SK-N-SH (cell line): ENCODE data around the gene EFNA3. TPM values are rescaled to one million over a fixed set of nuclear protein-coding genes. Genes with fewer than 3 reads are reported as not detected.

Experiments
- CTCF ChIA-PET: fragments of 300-600, 350-600 bp; formaldehyde crosslinking; extraction: SDS; loops from one replicate; lab custom pipeline; 2021; lab: Yijun Ruan, JAX
- POLR2A ChIA-PET: fragments of 350-600 bp; sonication (Branson Sonifier 250); formaldehyde crosslinking; extraction: SDS; loops from one replicate; lab custom pipeline; 2020; ENCODE audit warnings: antibody characterized with exemption, inconsistent platforms; lab: Yijun Ruan, JAX
- DNase-seq: peaks from one replicate; pipeline ENCODE4 v3.0.0; 2012
- H2AFZ ChIP-seq: fragments of 200-600 bp; sonication (generic); 2 replicates; pipeline ENCODE4 v1.8.1; 2016; ENCODE audit warnings: antibody characterized with exemption, mild to moderate bottlenecking, low read depth
- H3F3A ChIP-seq: fragments of 200-600 bp; sonication (generic); replicated peaks from 2 replicates; pipeline ENCODE3; 2016; ENCODE audit warnings: antibody characterized with exemption, mild to moderate bottlenecking; ENCODE audit not compliant: insufficient read depth
- H3K27ac ChIP-seq, 2 experiments: fragments of 200-500 bp in 1 of 2; fragments of 200-600 bp in 1 of 2; sonication (Bioruptor generic) in 1 of 2; sonication (generic), shearing (Covaris generic) in 1 of 2; 2 replicates each; pipeline versions ENCODE4 v1.5.1 to v1.6.1; 2014 to 2016; ENCODE audit warnings: low read depth in 2 of 2, inconsistent platforms in 1 of 2, low read length in 1 of 2, mild to moderate bottlenecking in 1 of 2, mixed read lengths in 1 of 2
- H3K27me3 ChIP-seq: fragments of 200-600 bp; sonication (generic), shearing (Covaris generic); 2 replicates; pipeline ENCODE4 v1.6.1; 2016; ENCODE audit warnings: mixed run types; ENCODE audit not compliant: insufficient read depth
- H3K36me3 ChIP-seq, 2 experiments: fragments of 200-500 bp in 1 of 2; fragments of 200-600 bp in 1 of 2; sonication (Bioruptor generic) in 1 of 2; sonication (generic) in 1 of 2; replicated peaks in 1 of 2; 2 replicates each; pipeline versions ENCODE3 to v1.5.1; 2014 to 2016; ENCODE audit warnings: low read length in 1 of 2, mild to moderate bottlenecking in 1 of 2; ENCODE audit not compliant: insufficient read depth in 2 of 2, control insufficient read depth in 1 of 2
- H3K4me1 ChIP-seq, 2 experiments: fragments of 200-500 bp in 1 of 2; fragments of 200-600 bp in 1 of 2; sonication (Bioruptor generic) in 1 of 2; sonication (generic), shearing (Covaris generic) in 1 of 2; 2 replicates each; pipeline versions ENCODE4 v1.5.1 to v1.6.1; 2014 to 2016; ENCODE audit warnings: low read depth in 1 of 2, low read length in 1 of 2, mixed run types in 1 of 2; ENCODE audit not compliant: insufficient read depth in 2 of 2, control insufficient read depth in 1 of 2
- H3K4me2 ChIP-seq: fragments of 200-600 bp; sonication (generic), shearing (Covaris generic); 2 replicates; pipeline ENCODE4 v1.6.1; 2017; ENCODE audit warnings: mixed run types
- H3K4me3 ChIP-seq, 2 experiments: fragments of 200-500 bp in 1 of 2; fragments of 200-600 bp in 1 of 2; sonication (Bioruptor generic) in 1 of 2; sonication (generic), shearing (Covaris generic) in 1 of 2; 2 replicates each; pipeline versions ENCODE4 v1.5.1 to v1.8.1; 2014 to 2016; ENCODE audit warnings: low read depth in 2 of 2, inconsistent platforms in 1 of 2, low read length in 1 of 2, mild to moderate bottlenecking in 1 of 2, mixed read lengths in 1 of 2, moderate library complexity in 1 of 2
- H3K79me2 ChIP-seq: fragments of 200-600 bp; sonication (generic); 2 replicates; pipeline ENCODE4 v1.8.1; 2017; ENCODE audit warnings: mild to moderate bottlenecking; ENCODE audit not compliant: insufficient read depth
- H3K9ac ChIP-seq: fragments of 200-600 bp; sonication (generic); 2 replicates; pipeline ENCODE4 v1.6.1; 2017; ENCODE audit warnings: mixed run types
- H3K9me2 ChIP-seq: fragments of 200-600 bp; sonication (generic); 2 replicates; pipeline ENCODE4 v1.6.1; 2017; ENCODE audit warnings: mixed run types
- H3K9me3 ChIP-seq: fragments of 200-600 bp; sonication (generic); 2 replicates; pipeline ENCODE4 v1.6.1; 2017; ENCODE audit warnings: mixed run types, mild to moderate bottlenecking, moderate library complexity
- H4K20me1 ChIP-seq: fragments of 200-600 bp; sonication (generic); 2 replicates; pipeline ENCODE4 v1.6.1; 2017; ENCODE audit warnings: mild to moderate bottlenecking, mixed run types; ENCODE audit not compliant: insufficient read depth
- ELF1 ChIP-seq: IDR thresholded peaks from 2 replicates; pipeline ENCODE4 v1.4.0; 2012
- EP300 ChIP-seq, 2 experiments: IDR thresholded peaks; 2 replicates each; pipeline versions ENCODE4 v1.4.0 to v1.6.1; 2012; ENCODE audit warnings: borderline replicate concordance in 1 of 2, low read depth in 1 of 2, low read length in 1 of 2
- FOSL2 ChIP-seq: IDR thresholded peaks from 2 replicates; pipeline ENCODE4 v1.4.0; 2012; ENCODE audit warnings: low read depth, mild to moderate bottlenecking, moderate library complexity, borderline replicate concordance
- FOXM1 ChIP-seq: IDR thresholded peaks from 2 replicates; pipeline ENCODE4 v1.4.0; 2012; ENCODE audit warnings: low read depth, mild to moderate bottlenecking
- MEF2A ChIP-seq: IDR thresholded peaks from 2 replicates; pipeline ENCODE4 v1.4.0; 2012; ENCODE audit warnings: low read depth, borderline replicate concordance
- MXI1 ChIP-seq: IDR thresholded peaks from 2 replicates; pipeline ENCODE4 v1.6.1; 2012; ENCODE audit warnings: mild to moderate bottlenecking, low read depth, low read length, improper control_type of control experiment
- NFIC ChIP-seq: IDR thresholded peaks from 2 replicates; pipeline ENCODE4 v1.4.0; 2012; ENCODE audit warnings: borderline replicate concordance
- RAD21 ChIP-seq: IDR thresholded peaks from 2 replicates; pipeline ENCODE4 v1.6.1; 2012; ENCODE audit warnings: mild to moderate bottlenecking, low read length
- RCOR1 ChIP-seq: fragments of 150-350 bp; IDR thresholded peaks from 2 replicates; pipeline ENCODE4 v1.6.1; 2017; ENCODE audit warnings: antibody characterized with exemption, low read length
- RXRA ChIP-seq: IDR thresholded peaks from 2 replicates; pipeline ENCODE4 v1.4.0; 2012; ENCODE audit warnings: low read depth, mild to moderate bottlenecking, borderline replicate concordance
- SIN3A ChIP-seq: IDR thresholded peaks from 2 replicates; pipeline ENCODE4 v1.6.1; 2012; ENCODE audit warnings: low read depth, mild to moderate bottlenecking, low read length, moderate library complexity, borderline replicate concordance
- SMC3 ChIP-seq: IDR thresholded peaks from 2 replicates; pipeline ENCODE4 v1.6.1; 2012; ENCODE audit warnings: low read depth, low read length, improper control_type of control experiment
- TEAD4 ChIP-seq: IDR thresholded peaks from 2 replicates; pipeline ENCODE4 v1.4.0; 2012; ENCODE audit warnings: mild to moderate bottlenecking, borderline replicate concordance; ENCODE audit not compliant: insufficient read depth
- WGBS: methylation state at CpG from one replicate; pipeline ENCODE4 v1.1.6; 2017; ENCODE audit warnings: low lambda C conversion rate; 5-methylcytosine and 5-hydroxymethylcytosine counted together
- polyA plus RNA-seq, 3 experiments: library from polyadenylated mRNA; depleted of rRNA; stranded (reverse); fragments of >200 nt; gene quantifications; 2 replicates each; pipeline ENCODE4 v1.2.3, GENCODE V29; 2012
- TF ChIP-seq, protein P1 (sequence below): fragments of 200-600 bp; sonication (generic); IDR thresholded peaks from 2 replicates; pipeline ENCODE4 v1.6.1; 2017; ENCODE audit warnings: antibody characterized with exemption, mild to moderate bottlenecking, moderate library complexity
- TF ChIP-seq, protein P2 (sequence below): IDR thresholded peaks from 2 replicates; pipeline ENCODE4 v1.6.1; 2012; ENCODE audit warnings: mild to moderate bottlenecking, low read depth, low read length, moderate library complexity

EFNA3 gene
- polyA plus RNA-seq, 1 of the 3 experiments (the other 2 are of a cell fraction) = 6.0 TPM

DNA sequence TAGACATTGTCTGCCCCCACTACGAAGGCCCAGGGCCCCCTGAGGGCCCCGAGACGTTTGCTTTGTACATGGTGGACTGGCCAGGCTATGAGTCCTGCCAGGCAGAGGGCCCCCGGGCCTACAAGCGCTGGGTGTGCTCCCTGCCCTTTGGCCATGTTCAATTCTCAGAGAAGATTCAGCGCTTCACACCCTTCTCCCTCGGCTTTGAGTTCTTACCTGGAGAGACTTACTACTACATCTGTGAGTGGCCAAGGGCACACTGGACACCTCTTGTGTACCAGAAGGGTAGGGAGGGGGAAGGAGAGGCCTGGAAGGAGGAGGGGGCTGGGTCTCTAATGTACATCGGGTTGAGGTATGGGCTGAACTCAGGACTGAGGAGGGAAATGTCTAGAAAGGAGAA lies 11.9 kb upstream of the EFNA3 start:
- no peak overlapping the region for H2AFZ ChIP-seq
- no peak overlapping the region for H3K4me2 ChIP-seq
- no peak overlapping the region for H3K4me3 ChIP-seq
- POLR2A ChIA-PET = interaction anchor here (1.5 kb wide), 1 partner anchor 12 kb away, joined by 3 read pairs; the partner anchor contains the start of gene EFNA3
- no peaks in the 10 kb centered on the region for H4K20me1 ChIP-seq
- 89% methylated on average over 7 of the region's 8 CpGs for WGBS
- H3K27me3 ChIP-seq = no peaks in the 10 kb centered on the region
- peaks cover 0 to 12% of the 10 kb centered on the region in 2 experiments for H3K36me3 ChIP-seq
- DNase-seq = no peak
- no peak overlapping the region for H3K27ac ChIP-seq
- TF ChIP-seq SIN3A (no peak), ELF1 (no peak), RAD21 (no peak), MXI1 (no peak), EP300 (IDR thresholded peaks at IDR 0.05; ENCODE audit: borderline replicate concordance in 1 of 2, low read depth in 1 of 2, low read length in 1 of 2) (no peak), MEF2A (no peak)
- TF ChIP-seq, protein P1, sequence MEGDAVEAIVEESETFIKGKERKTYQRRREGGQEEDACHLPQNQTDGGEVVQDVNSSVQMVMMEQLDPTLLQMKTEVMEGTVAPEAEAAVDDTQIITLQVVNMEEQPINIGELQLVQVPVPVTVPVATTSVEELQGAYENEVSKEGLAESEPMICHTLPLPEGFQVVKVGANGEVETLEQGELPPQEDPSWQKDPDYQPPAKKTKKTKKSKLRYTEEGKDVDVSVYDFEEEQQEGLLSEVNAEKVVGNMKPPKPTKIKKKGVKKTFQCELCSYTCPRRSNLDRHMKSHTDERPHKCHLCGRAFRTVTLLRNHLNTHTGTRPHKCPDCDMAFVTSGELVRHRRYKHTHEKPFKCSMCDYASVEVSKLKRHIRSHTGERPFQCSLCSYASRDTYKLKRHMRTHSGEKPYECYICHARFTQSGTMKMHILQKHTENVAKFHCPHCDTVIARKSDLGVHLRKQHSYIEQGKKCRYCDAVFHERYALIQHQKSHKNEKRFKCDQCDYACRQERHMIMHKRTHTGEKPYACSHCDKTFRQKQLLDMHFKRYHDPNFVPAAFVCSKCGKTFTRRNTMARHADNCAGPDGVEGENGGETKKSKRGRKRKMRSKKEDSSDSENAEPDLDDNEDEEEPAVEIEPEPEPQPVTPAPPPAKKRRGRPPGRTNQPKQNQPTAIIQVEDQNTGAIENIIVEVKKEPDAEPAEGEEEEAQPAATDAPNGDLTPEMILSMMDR = no peak
- TF ChIP-seq, protein P2, sequence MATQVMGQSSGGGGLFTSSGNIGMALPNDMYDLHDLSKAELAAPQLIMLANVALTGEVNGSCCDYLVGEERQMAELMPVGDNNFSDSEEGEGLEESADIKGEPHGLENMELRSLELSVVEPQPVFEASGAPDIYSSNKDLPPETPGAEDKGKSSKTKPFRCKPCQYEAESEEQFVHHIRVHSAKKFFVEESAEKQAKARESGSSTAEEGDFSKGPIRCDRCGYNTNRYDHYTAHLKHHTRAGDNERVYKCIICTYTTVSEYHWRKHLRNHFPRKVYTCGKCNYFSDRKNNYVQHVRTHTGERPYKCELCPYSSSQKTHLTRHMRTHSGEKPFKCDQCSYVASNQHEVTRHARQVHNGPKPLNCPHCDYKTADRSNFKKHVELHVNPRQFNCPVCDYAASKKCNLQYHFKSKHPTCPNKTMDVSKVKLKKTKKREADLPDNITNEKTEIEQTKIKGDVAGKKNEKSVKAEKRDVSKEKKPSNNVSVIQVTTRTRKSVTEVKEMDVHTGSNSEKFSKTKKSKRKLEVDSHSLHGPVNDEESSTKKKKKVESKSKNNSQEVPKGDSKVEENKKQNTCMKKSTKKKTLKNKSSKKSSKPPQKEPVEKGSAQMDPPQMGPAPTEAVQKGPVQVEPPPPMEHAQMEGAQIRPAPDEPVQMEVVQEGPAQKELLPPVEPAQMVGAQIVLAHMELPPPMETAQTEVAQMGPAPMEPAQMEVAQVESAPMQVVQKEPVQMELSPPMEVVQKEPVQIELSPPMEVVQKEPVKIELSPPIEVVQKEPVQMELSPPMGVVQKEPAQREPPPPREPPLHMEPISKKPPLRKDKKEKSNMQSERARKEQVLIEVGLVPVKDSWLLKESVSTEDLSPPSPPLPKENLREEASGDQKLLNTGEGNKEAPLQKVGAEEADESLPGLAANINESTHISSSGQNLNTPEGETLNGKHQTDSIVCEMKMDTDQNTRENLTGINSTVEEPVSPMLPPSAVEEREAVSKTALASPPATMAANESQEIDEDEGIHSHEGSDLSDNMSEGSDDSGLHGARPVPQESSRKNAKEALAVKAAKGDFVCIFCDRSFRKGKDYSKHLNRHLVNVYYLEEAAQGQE = no peak
- CTCF ChIA-PET = interaction anchor here (3.9 to 29.9 kb wide), 4 partner anchors 11 to 24 kb away, joined by 36 to 573 read pairs (median 80); partner anchors contain the start of genes ADAM15, DCST1, DCST2 and EFNA3
- no peak overlapping the region for H3K9ac ChIP-seq
- H3F3A ChIP-seq = peaks cover 9% of the 10 kb centered on the region
- H3K9me3 ChIP-seq = no peaks in the 10 kb centered on the region
- H3K79me2 ChIP-seq = peaks cover 22% of the 10 kb centered on the region
- no peaks in the 10 kb centered on the region for H3K9me2 ChIP-seq
- H3K4me1 ChIP-seq = peaks cover 0 to 38% of the 10 kb centered on the region in 2 experiments; a peak in 2 of 4 replicates

DNA sequence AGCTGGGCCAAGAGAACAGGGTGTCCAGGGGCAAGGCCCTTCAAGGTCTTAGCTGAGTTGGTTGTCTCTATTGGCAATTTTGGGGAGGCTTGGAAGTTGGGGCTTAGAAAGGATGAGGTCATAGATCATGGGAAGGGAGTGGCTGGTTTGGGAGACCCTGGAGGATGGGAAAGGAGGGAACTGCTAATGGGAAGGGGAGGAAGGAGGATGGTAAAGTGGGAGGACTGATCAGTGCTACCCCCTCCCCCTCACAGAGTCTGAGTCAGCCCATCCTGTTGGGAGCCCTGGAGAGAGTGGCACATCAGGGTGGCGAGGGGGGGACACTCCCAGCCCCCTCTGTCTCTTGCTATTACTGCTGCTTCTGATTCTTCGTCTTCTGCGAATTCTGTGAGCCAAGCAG lies 10.0 kb upstream of the EFNA3 start:
- Histone ChIP-seq H2AFZ (no peak overlapping the region), H3K9ac (no peak overlapping the region), H4K20me1 (no peaks in the 10 kb centered on the region), H3K79me2 (peaks cover 22% of the 10 kb centered on the region), H3K4me1 (peaks cover 0 to 32% of the 10 kb centered on the region in 2 experiments; a peak in 2 of 4 replicates), H3F3A (peaks cover 8% of the 10 kb centered on the region), H3K27me3 (no peaks in the 10 kb centered on the region), H3K27ac (no peak overlapping the region), H3K4me2 (no peak overlapping the region), H3K4me3 (no peak overlapping the region), H3K9me2 (no peaks in the 10 kb centered on the region), H3K9me3 (no peaks in the 10 kb centered on the region), H3K36me3 (peaks cover 0 to 12% of the 10 kb centered on the region in 2 experiments)
- DNase-seq = no peak
- ChIA-PET CTCF (interaction anchor here (2.4 to 29.9 kb wide), 4 partner anchors 9 to 26 kb away, joined by 10 to 573 read pairs (median 80); partner anchors contain the start of genes ADAM15, DCST1, DCST2 and EFNA3), POLR2A (no interaction called here)
- 94% methylated on average over 2 of the region's 3 CpGs for WGBS
- TF ChIP-seq SMC3 (no peak), EP300 (IDR thresholded peaks at IDR 0.05; ENCODE audit: borderline replicate concordance in 1 of 2, low read depth in 1 of 2, low read length in 1 of 2) (no peak), TEAD4 (no peak), MEF2A (no peak), FOSL2 (no peak), NFIC (no peak), RXRA (no peak), FOXM1 (no peak), RCOR1 (no peak)
- TF ChIP-seq, protein P2 = no peak
- TF ChIP-seq, protein P1 = no peak
